Epithelial cell of prostate (primary cell): ENCODE measurements around the gene BDH2.

Source experiments
- DNase-seq: peaks from one replicate; pipeline ENCODE4 v3.0.0-alpha.2; 2011; ENCODE audit warnings: low read depth, low spot score
- H3K27ac ChIP-seq: fragments of 450-650 bp; 2 replicates; pipeline ENCODE4 v1.5.1; 2017; ENCODE audit warnings: mild to moderate bottlenecking

Gene BDH2

GRCh38 chr4:103032574-103032973 is 67.1 kb downstream of the BDH2 start:
- no peak overlapping the region for H3K27ac ChIP-seq
- no peak for DNase-seq

GRCh38 chr4:103030791-103031190 is 68.8 kb downstream of the BDH2 start:
- DNase-seq = no peak
- H3K27ac ChIP-seq = no peak overlapping the region

GRCh38 chr4:103029300-103029699 is 70.3 kb downstream of the BDH2 start:
- no peak overlapping the region for H3K27ac ChIP-seq
- DNase-seq = no peak
